HG03457 (cell line): ENCODE measurements around the gene SP100.
"Not testable (repeated sequence)": the region's sequence is repeated elsewhere in the genome, so short reads cannot be mapped to it uniquely, and the experiment has no call there.

Experiments used
- ATAC-seq: cut with Tn5 transposase; IDR thresholded peaks from one replicate; pipeline ENCODE4 v1.9.1; 2021; ENCODE audit warnings: moderate number of reproducible peaks; ENCODE audit not compliant: unreplicated experiment

Gene SP100

GRCh38 chr2:230416061-230416721, at the start of gene SP100:
SP100 (plus strand) TSS chr2:230416201; CDS start chr2:230416297, 96 bp downstream.
- ATAC-seq: peak; percentile 70

GRCh38 chr2:230382108-230382507, 33.9 kb upstream of the SP100 start:
- ATAC-seq: no peak

- no peak for ATAC-seq
These were observed 32.5 kb upstream of the SP100 start for GRCh38 chr2:230383453-230383852.

- ATAC-seq: no peak
These were observed 31.0 kb upstream of the SP100 start for GRCh38 chr2:230384986-230385385.

GRCh38 chr2:230394301-230394700, 21.7 kb upstream of the SP100 start:
- no peak for ATAC-seq

GRCh38 chr2:230398698-230399097, 17.3 kb upstream of the SP100 start:
- not testable (repeated sequence) for ATAC-seq

- ATAC-seq: no peak
These were observed 16.0 kb upstream of the SP100 start for GRCh38 chr2:230400041-230400440.

GRCh38 chr2:230400454-230400853, 15.5 kb upstream of the SP100 start:
- ATAC-seq: no peak

GRCh38 chr2:230401026-230401425, 15.0 kb upstream of the SP100 start:
- not testable (repeated sequence) for ATAC-seq

- no peak for ATAC-seq
These were observed 12.3 kb upstream of the SP100 start for GRCh38 chr2:230403746-230404145.

GRCh38 chr2:230405824-230406223, 10.2 kb upstream of the SP100 start:
- no peak for ATAC-seq

- ATAC-seq: no peak
These were observed 7.7 kb upstream of the SP100 start for GRCh38 chr2:230408244-230408842.

GRCh38 chr2:230409316-230409715, 6.7 kb upstream of the SP100 start:
- not testable (repeated sequence) for ATAC-seq

GRCh38 chr2:230410263-230410662, 5.7 kb upstream of the SP100 start:
- ATAC-seq: no peak

GRCh38 chr2:230410861-230411569, 5.0 kb upstream of the SP100 start:
- no peak for ATAC-seq

GRCh38 chr2:230411570-230412370, 4.2 kb upstream of the SP100 start:
- peak; percentile 42 for ATAC-seq

GRCh38 chr2:230412371-230412711, 3.7 kb upstream of the SP100 start:
- ATAC-seq: no peak

GRCh38 chr2:230412846-230413245, 3.2 kb upstream of the SP100 start:
- no peak for ATAC-seq

- ATAC-seq: no peak
These were observed 2.5 kb upstream of the SP100 start for GRCh38 chr2:230413479-230413878.

- ATAC-seq: no peak
These were observed 1.7 kb upstream of the SP100 start for GRCh38 chr2:230414302-230414701.

- no peak for ATAC-seq
These were observed 1.4 kb downstream of the SP100 start for GRCh38 chr2:230417436-230417835.
